Sigmoid colon (tissue), 4 donors: ENCODE results near the gene OXA1L.

Experiments
- EP300 ChIP-seq, 4 donors: sonication (generic); formaldehyde crosslinking; IDR thresholded peaks; one replicate each; pipeline ENCODE4 v1.6.1; 2017; ENCODE audit warnings: antibody characterized with exemption in 4 of 4
- POLR2A ChIP-seq, 2 donors: fragments of 450-650 bp; IDR thresholded peaks; one replicate each; pipeline ENCODE4 v1.6.1; 2016; ENCODE audit warnings: antibody characterized with exemption in 2 of 2, mild to moderate bottlenecking in 2 of 2, moderate library complexity in 2 of 2
- POLR2AphosphoS5 ChIP-seq, 4 donors: sonication (generic); formaldehyde crosslinking; IDR thresholded peaks; one replicate each; pipeline ENCODE4 v1.6.1; 2017; ENCODE audit warnings: antibody characterized with exemption in 4 of 4
- TF ChIP-seq, protein P1 (sequence below), 4 experiments: fragments of 450-650 bp in 3 of 4; fragments of 200-600 bp in 1 of 4; IDR thresholded peaks; one replicate each; pipeline ENCODE4 v1.5.1; 2016 to 2019; ENCODE audit warnings: antibody characterized with exemption in 4 of 4, mild to moderate bottlenecking in 3 of 4, moderate library complexity in 2 of 4

GRCh38 chr14:22794551-22794951 lies 28.1 kb downstream of the OXA1L start:
- TF ChIP-seq, protein P1, sequence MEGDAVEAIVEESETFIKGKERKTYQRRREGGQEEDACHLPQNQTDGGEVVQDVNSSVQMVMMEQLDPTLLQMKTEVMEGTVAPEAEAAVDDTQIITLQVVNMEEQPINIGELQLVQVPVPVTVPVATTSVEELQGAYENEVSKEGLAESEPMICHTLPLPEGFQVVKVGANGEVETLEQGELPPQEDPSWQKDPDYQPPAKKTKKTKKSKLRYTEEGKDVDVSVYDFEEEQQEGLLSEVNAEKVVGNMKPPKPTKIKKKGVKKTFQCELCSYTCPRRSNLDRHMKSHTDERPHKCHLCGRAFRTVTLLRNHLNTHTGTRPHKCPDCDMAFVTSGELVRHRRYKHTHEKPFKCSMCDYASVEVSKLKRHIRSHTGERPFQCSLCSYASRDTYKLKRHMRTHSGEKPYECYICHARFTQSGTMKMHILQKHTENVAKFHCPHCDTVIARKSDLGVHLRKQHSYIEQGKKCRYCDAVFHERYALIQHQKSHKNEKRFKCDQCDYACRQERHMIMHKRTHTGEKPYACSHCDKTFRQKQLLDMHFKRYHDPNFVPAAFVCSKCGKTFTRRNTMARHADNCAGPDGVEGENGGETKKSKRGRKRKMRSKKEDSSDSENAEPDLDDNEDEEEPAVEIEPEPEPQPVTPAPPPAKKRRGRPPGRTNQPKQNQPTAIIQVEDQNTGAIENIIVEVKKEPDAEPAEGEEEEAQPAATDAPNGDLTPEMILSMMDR (IDR thresholded peaks at IDR 0.05), result no peak
- no peak for TF ChIP-seq EP300 (IDR thresholded peaks at IDR 0.05)
- TF ChIP-seq POLR2A (IDR thresholded peaks at IDR 0.05), result no peak
- TF ChIP-seq POLR2AphosphoS5 (IDR thresholded peaks at IDR 0.05), result no peak
